ENCODE results near the gene BDP1.

BDP1 gene

GRCh38 chr5:71528206-71528605, 72.8 kb downstream of the BDP1 start:
- H3K4ac ChIP-seq (ENCODE audit: low read depth, low read length): no peak overlapping the region
- no peak overlapping the region for H2AK5ac ChIP-seq (ENCODE audit: low read length)
- H3K9ac ChIP-seq (ENCODE audit: low read length): no peak overlapping the region
- H3K36me3 ChIP-seq (ENCODE audit: control insufficient read depth in 1 of 2, insufficient read depth in 2 of 2, low read length in 2 of 2): peaks cover 14 to 15% of the 10 kb centered on the region in 2 experiments
- no peaks in the 10 kb centered on the region for H3K27me3 ChIP-seq (ENCODE audit: insufficient read depth, low read length)
- H2BK120ac ChIP-seq (ENCODE audit: insufficient read depth, low read length, poor library complexity): no peak overlapping the region
- H3K27ac ChIP-seq (ENCODE audit: low read depth, low read length): no peak overlapping the region
- DNase-seq: no peak
- no peak overlapping the region for H4K8ac ChIP-seq (ENCODE audit: low read depth, low read length)
- H3K14ac ChIP-seq (ENCODE audit: low read length): no peak overlapping the region
- H3K23ac ChIP-seq (ENCODE audit: low read length): no peak overlapping the region
- no peak overlapping the region for H4K12ac ChIP-seq (ENCODE audit: low read depth, low read length)
- H3K79me1 ChIP-seq (ENCODE audit: low read length): no peaks in the 10 kb centered on the region
- H2AFZ ChIP-seq (ENCODE audit: insufficient read depth, low read length, poor library complexity): no peak overlapping the region
- WGBS (ENCODE audit: extremely low coverage, insufficient coverage, insufficient read length): no CpG with 5 or more reads among the region's 3 CpGs
- H2BK12ac ChIP-seq (ENCODE audit: low read length): no peak overlapping the region
- H3K4me3 ChIP-seq (ENCODE audit: low read depth, low read length): no peak overlapping the region
- no peaks in the 10 kb centered on the region for H3K79me2 ChIP-seq (ENCODE audit: control insufficient read depth, insufficient read depth, low read length, poor library complexity)
- H4K91ac ChIP-seq (ENCODE audit: low read depth, low read length): no peak overlapping the region
- no peaks in the 10 kb centered on the region for H3K9me3 ChIP-seq (ENCODE audit: insufficient read depth, low read depth, low read length)
- no peak overlapping the region for H2BK5ac ChIP-seq (ENCODE audit: low read depth, low read length, poor library complexity)
- H3K4me2 ChIP-seq (ENCODE audit: low read length): no peak overlapping the region
- H3K4me1 ChIP-seq (ENCODE audit: control insufficient read depth in 1 of 2, insufficient read depth in 2 of 2, low read length in 2 of 2): no peaks in the 10 kb centered on the region
- H3K18ac ChIP-seq (ENCODE audit: low read length): no peak overlapping the region

- H3K23ac ChIP-seq (ENCODE audit: low read length): no peak overlapping the region
- H4K91ac ChIP-seq (ENCODE audit: low read depth, low read length): no peak overlapping the region
- no peak overlapping the region for H3K4ac ChIP-seq (ENCODE audit: low read depth, low read length)
- no peaks in the 10 kb centered on the region for H3K79me1 ChIP-seq (ENCODE audit: low read length)
- H3K4me2 ChIP-seq (ENCODE audit: low read length): no peak overlapping the region
- no peak overlapping the region for H2AFZ ChIP-seq (ENCODE audit: insufficient read depth, low read length, poor library complexity)
- no peak overlapping the region for H2BK12ac ChIP-seq (ENCODE audit: low read length)
- H4K12ac ChIP-seq (ENCODE audit: low read depth, low read length): no peak overlapping the region
- no peaks in the 10 kb centered on the region for H3K4me1 ChIP-seq (ENCODE audit: control insufficient read depth in 1 of 2, insufficient read depth in 2 of 2, low read length in 2 of 2)
- no peaks in the 10 kb centered on the region for H3K9me3 ChIP-seq (ENCODE audit: insufficient read depth, low read depth, low read length)
- H2BK5ac ChIP-seq (ENCODE audit: low read depth, low read length, poor library complexity): no peak overlapping the region
- no peak overlapping the region for H3K4me3 ChIP-seq (ENCODE audit: low read depth, low read length)
- no peaks in the 10 kb centered on the region for H3K27me3 ChIP-seq (ENCODE audit: insufficient read depth, low read length)
- no peak for DNase-seq
- H3K9ac ChIP-seq (ENCODE audit: low read length): no peak overlapping the region
- no peak overlapping the region for H2AK5ac ChIP-seq (ENCODE audit: low read length)
- H3K14ac ChIP-seq (ENCODE audit: low read length): no peak overlapping the region
- no peaks in the 10 kb centered on the region for H3K79me2 ChIP-seq (ENCODE audit: control insufficient read depth, insufficient read depth, low read length, poor library complexity)
- H4K8ac ChIP-seq (ENCODE audit: low read depth, low read length): no peak overlapping the region
- peaks cover 9 to 15% of the 10 kb centered on the region in 2 experiments for H3K36me3 ChIP-seq (ENCODE audit: control insufficient read depth in 1 of 2, insufficient read depth in 2 of 2, low read length in 2 of 2)
- H3K27ac ChIP-seq (ENCODE audit: low read depth, low read length): no peak overlapping the region
- H2BK120ac ChIP-seq (ENCODE audit: insufficient read depth, low read length, poor library complexity): no peak overlapping the region
- no CpG with 5 or more reads among the region's 1 CpG for WGBS (ENCODE audit: extremely low coverage, insufficient coverage, insufficient read length)
- H3K18ac ChIP-seq (ENCODE audit: low read length): no peak overlapping the region
These were observed 74.2 kb downstream of the BDP1 start for GRCh38 chr5:71529682-71530081.

- Histone ChIP-seq H3K4me3 (ENCODE audit: low read depth, low read length) (no peak overlapping the region), H3K79me2 (ENCODE audit: control insufficient read depth, insufficient read depth, low read length, poor library complexity) (no peaks in the 10 kb centered on the region), H3K23ac (ENCODE audit: low read length) (no peak overlapping the region), H3K14ac (ENCODE audit: low read length) (no peak overlapping the region), H4K12ac (ENCODE audit: low read depth, low read length) (no peak overlapping the region), H3K27me3 (ENCODE audit: insufficient read depth, low read length) (no peaks in the 10 kb centered on the region), H4K8ac (ENCODE audit: low read depth, low read length) (no peak overlapping the region), H3K18ac (ENCODE audit: low read length) (no peak overlapping the region), H2BK12ac (ENCODE audit: low read length) (no peak overlapping the region), H3K36me3 (ENCODE audit: control insufficient read depth in 1 of 2, insufficient read depth in 2 of 2, low read length in 2 of 2) (peaks cover 10 to 16% of the 10 kb centered on the region in 2 experiments), H2AK5ac (ENCODE audit: low read length) (no peak overlapping the region), H3K4me1 (ENCODE audit: control insufficient read depth in 1 of 2, insufficient read depth in 2 of 2, low read length in 2 of 2) (no peaks in the 10 kb centered on the region), H2BK120ac (ENCODE audit: insufficient read depth, low read length, poor library complexity) (no peak overlapping the region), H3K4ac (ENCODE audit: low read depth, low read length) (no peak overlapping the region), H3K79me1 (ENCODE audit: low read length) (no peaks in the 10 kb centered on the region), H3K27ac (ENCODE audit: low read depth, low read length) (no peak overlapping the region), H2BK5ac (ENCODE audit: low read depth, low read length, poor library complexity) (no peak overlapping the region), H2AFZ (ENCODE audit: insufficient read depth, low read length, poor library complexity) (no peak overlapping the region), H4K91ac (ENCODE audit: low read depth, low read length) (no peak overlapping the region), H3K9ac (ENCODE audit: low read length) (no peak overlapping the region), H3K9me3 (ENCODE audit: insufficient read depth, low read depth, low read length) (no peaks in the 10 kb centered on the region), H3K4me2 (ENCODE audit: low read length) (no peak overlapping the region)
- no CpG with 5 or more reads among the region's 3 CpGs for WGBS (ENCODE audit: extremely low coverage, insufficient coverage, insufficient read length)
- DNase-seq: no peak
These were observed 77.7 kb downstream of the BDP1 start for GRCh38 chr5:71533142-71533541.

GRCh38 chr5:71533615-71534014, 78.2 kb downstream of the BDP1 start:
- Histone ChIP-seq H3K23ac (ENCODE audit: low read length) (no peak overlapping the region), H2BK120ac (ENCODE audit: insufficient read depth, low read length, poor library complexity) (no peak overlapping the region), H2BK12ac (ENCODE audit: low read length) (no peak overlapping the region), H3K4ac (ENCODE audit: low read depth, low read length) (no peak overlapping the region), H3K79me1 (ENCODE audit: low read length) (no peaks in the 10 kb centered on the region), H3K9ac (ENCODE audit: low read length) (no peak overlapping the region), H2AK5ac (ENCODE audit: low read length) (no peak overlapping the region), H3K36me3 (ENCODE audit: control insufficient read depth in 1 of 2, insufficient read depth in 2 of 2, low read length in 2 of 2) (peaks cover 10 to 16% of the 10 kb centered on the region in 2 experiments), H2BK5ac (ENCODE audit: low read depth, low read length, poor library complexity) (no peak overlapping the region), H3K27me3 (ENCODE audit: insufficient read depth, low read length) (no peaks in the 10 kb centered on the region), H3K18ac (ENCODE audit: low read length) (no peak overlapping the region), H3K14ac (ENCODE audit: low read length) (no peak overlapping the region), H4K12ac (ENCODE audit: low read depth, low read length) (no peak overlapping the region), H3K4me3 (ENCODE audit: low read depth, low read length) (no peak overlapping the region), H3K4me2 (ENCODE audit: low read length) (no peak overlapping the region), H4K8ac (ENCODE audit: low read depth, low read length) (no peak overlapping the region), H4K91ac (ENCODE audit: low read depth, low read length) (no peak overlapping the region), H3K79me2 (ENCODE audit: control insufficient read depth, insufficient read depth, low read length, poor library complexity) (no peaks in the 10 kb centered on the region), H3K27ac (ENCODE audit: low read depth, low read length) (no peak overlapping the region), H3K4me1 (ENCODE audit: control insufficient read depth in 1 of 2, insufficient read depth in 2 of 2, low read length in 2 of 2) (no peaks in the 10 kb centered on the region), H3K9me3 (ENCODE audit: insufficient read depth, low read depth, low read length) (no peaks in the 10 kb centered on the region), H2AFZ (ENCODE audit: insufficient read depth, low read length, poor library complexity) (no peak overlapping the region)
- DNase-seq: peak in 1 of 2 donors; percentile 9
- no CpG with 5 or more reads among the region's 1 CpG for WGBS (ENCODE audit: extremely low coverage, insufficient coverage, insufficient read length)
